Choroid plexus epithelial cell (primary cell): ENCODE measurements around the gene NDFIP1.

Source experiments
- DNase-seq: peaks from one replicate; pipeline ENCODE4 v3.0.0-alpha.2; 2010; ENCODE audit warnings: low read depth
- H3K4me3 ChIP-seq: 2 replicates; pipeline ENCODE4 v1.5.1; 2011; ENCODE audit warnings: low read depth, mild to moderate bottlenecking, control low read depth, low read length, moderate library complexity
- CTCF ChIP-seq: conservative IDR thresholded peaks from 2 replicates; pipeline ENCODE4 v1.5.1; 2011; ENCODE audit warnings: low read depth, mild to moderate bottlenecking, control low read depth, inconsistent platforms, low read length, moderate library complexity

NDFIP1 gene

GRCh38 chr5:142070734-142071133, 37.8 kb upstream of the NDFIP1 start:
- DNase-seq, result no peak
- H3K4me3 ChIP-seq, result no peak overlapping the region
- no peak for TF ChIP-seq CTCF

- H3K4me3 ChIP-seq, result no peak overlapping the region
- no peak for TF ChIP-seq CTCF
- DNase-seq, result no peak
These were observed 36.1 kb upstream of the NDFIP1 start for GRCh38 chr5:142072488-142072887.

- DNase-seq, result no peak
- no peak for TF ChIP-seq CTCF
- H3K4me3 ChIP-seq, result no peak overlapping the region
These were observed 35.1 kb upstream of the NDFIP1 start for GRCh38 chr5:142073362-142073988.

- no peak for DNase-seq
- H3K4me3 ChIP-seq, result no peak overlapping the region
- TF ChIP-seq CTCF, result no peak
These were observed 34.6 kb upstream of the NDFIP1 start for GRCh38 chr5:142074006-142074405.

GRCh38 chr5:142078221-142078620, 30.4 kb upstream of the NDFIP1 start:
- no peak overlapping the region for H3K4me3 ChIP-seq
- TF ChIP-seq CTCF, result no peak
- DNase-seq, result no peak

GRCh38 chr5:142078706-142079105, 29.9 kb upstream of the NDFIP1 start:
- no peak for TF ChIP-seq CTCF
- no peak for DNase-seq
- H3K4me3 ChIP-seq, result no peak overlapping the region

- no peak for TF ChIP-seq CTCF
- DNase-seq, result no peak
- H3K4me3 ChIP-seq, result no peak overlapping the region
These were observed 29.3 kb upstream of the NDFIP1 start for GRCh38 chr5:142079306-142079721.
